MCF 10A (cell line): ENCODE measurements around the gene CD74. TPM values are rescaled to one million over a fixed set of nuclear protein-coding genes. Genes with fewer than 3 reads are reported as not detected.

Experiments
- BruUV-seq: library from RNA; stranded (reverse); fragments of 400-500 nt; replicated peaks from 2 replicates; lab custom pipeline; 2021; lab: Mats Ljungman, UMichigan
- CTCF ChIA-PET: fragments of 300-600 bp; sonication (Branson Sonifier 250); formaldehyde crosslinking; extraction: SDS; loops from one replicate; lab custom pipeline; 2021; ENCODE audit warnings: antibody characterized with exemption, inconsistent platforms; lab: Yijun Ruan, JAX
- POLR2A ChIA-PET: fragments of 300-600, 350-650 bp; sonication (Branson Sonifier 250); formaldehyde crosslinking; extraction: SDS; loops from one replicate; lab custom pipeline; 2020; ENCODE audit warnings: antibody characterized with exemption, inconsistent platforms; lab: Yijun Ruan, JAX
- DNase-seq: peaks from one replicate; pipeline ENCODE4 v3.0.0-alpha.2; 2018; ENCODE audit not compliant: unreplicated experiment
- H3K27ac Mint-ChIP-seq: one replicate; pipeline ENCODE4 v1.8.0; 2022; ENCODE audit warnings: mild to moderate bottlenecking, low read depth, mixed read lengths; ENCODE audit not compliant: unreplicated experiment
- H3K27me3 Mint-ChIP-seq: one replicate; pipeline ENCODE4 v1.8.0; 2022; ENCODE audit warnings: mixed read lengths; ENCODE audit not compliant: insufficient read depth, unreplicated experiment
- H3K36me3 Mint-ChIP-seq: one replicate; pipeline ENCODE4 v1.8.0; 2022; ENCODE audit warnings: mild to moderate bottlenecking, moderate library complexity, mixed read lengths; ENCODE audit not compliant: insufficient read depth, unreplicated experiment
- H3K4me1 Mint-ChIP-seq: one replicate; pipeline ENCODE4 v1.8.0; 2022; ENCODE audit warnings: mixed read lengths; ENCODE audit not compliant: insufficient read depth, unreplicated experiment
- H3K4me3 Mint-ChIP-seq: one replicate; pipeline ENCODE4 v1.8.0; 2022; ENCODE audit warnings: mild to moderate bottlenecking, moderate library complexity, mixed read lengths; ENCODE audit not compliant: unreplicated experiment
- H3K9me3 Mint-ChIP-seq: one replicate; pipeline ENCODE4 v1.8.0; 2022; ENCODE audit warnings: mixed read lengths; ENCODE audit not compliant: unreplicated experiment
- CTCF ChIP-seq: fragments of 200-600 bp; IDR thresholded peaks from one replicate; pipeline ENCODE4 v1.8.0; 2022; ENCODE audit warnings: antibody characterized with exemption, mild to moderate bottlenecking; ENCODE audit not compliant: unreplicated experiment
- intact Hi-C: fragments of 100-400 bp; cut with micrococcal nuclease; formaldehyde crosslinking; loops from 2 replicates; pipeline ENCODE4 v1.14.1; 2022
- total RNA-seq: library from RNA; stranded (reverse); gene quantifications from 2 replicates; pipeline ENCODE4 v1.2.3, GENCODE V29; 2022

CD74 gene
- total RNA-seq, 1 experiment from 2014 or later, result not detected

- intact Hi-C loops, result no loop called here
- Mint-ChIP-seq H3K4me3 (no peak overlapping the region), H3K27ac (no peak overlapping the region), H3K36me3 (peaks cover 40% of the 10 kb centered on the region), H3K4me1 (no peaks in the 10 kb centered on the region), H3K27me3 (no peaks in the 10 kb centered on the region), H3K9me3 (no peaks in the 10 kb centered on the region)
- POLR2A ChIA-PET, result interaction anchor here (0.8 to 1.1 kb wide), 2 partner anchors 9 to 35 kb away, joined by 3 to 7 read pairs; no protein-coding TSS in a partner anchor
- DNase-seq, result no peak
- no peak for TF ChIP-seq CTCF
- CTCF ChIA-PET, result no interaction called here
- no TSS peak for BruUV-seq
Observed at GRCh38 chr5:150401076-150401375, 11.7 kb downstream of the CD74 start.

GRCh38 chr5:150400316-150401075 lies 12.2 kb downstream of the CD74 start:
- no peak for DNase-seq
- TF ChIP-seq CTCF, result no peak
- ChIA-PET POLR2A (interaction anchor here (0.8 to 1.5 kb wide), 4 partner anchors 10 to 50 kb away, joined by 3 to 7 read pairs (median 3); no protein-coding TSS in a partner anchor), CTCF (interaction anchor here (0.6 to 2.1 kb wide), 6 partner anchors 24 to 967 kb away, joined by 3 to 9 read pairs (median 4); no protein-coding TSS in a partner anchor)
- no TSS peak for BruUV-seq
- H3K36me3 Mint-ChIP-seq, result peaks cover 46% of the 10 kb centered on the region
- H3K27ac Mint-ChIP-seq, result no peak overlapping the region
- no peak overlapping the region for H3K4me3 Mint-ChIP-seq
- no peaks in the 10 kb centered on the region for H3K9me3 Mint-ChIP-seq
- H3K27me3 Mint-ChIP-seq, result no peaks in the 10 kb centered on the region
- intact Hi-C loops, result no loop called here
- no peaks in the 10 kb centered on the region for H3K4me1 Mint-ChIP-seq

- no TSS peak for BruUV-seq
- intact Hi-C loops, result no loop called here
- H3K27me3 Mint-ChIP-seq, result no peaks in the 10 kb centered on the region
- no peak overlapping the region for H3K4me3 Mint-ChIP-seq
- no peak for TF ChIP-seq CTCF
- H3K27ac Mint-ChIP-seq, result no peak overlapping the region
- H3K4me1 Mint-ChIP-seq, result no peaks in the 10 kb centered on the region
- H3K9me3 Mint-ChIP-seq, result no peaks in the 10 kb centered on the region
- DNase-seq, result no peak
- POLR2A ChIA-PET, result interaction anchor here (1.1 to 1.5 kb wide), 3 partner anchors 11 to 51 kb away, joined by 3 read pairs; no protein-coding TSS in a partner anchor
- CTCF ChIA-PET, result interaction anchor here (0.5 to 2.1 kb wide), 8 partner anchors 12 to 966 kb away, joined by 3 to 9 read pairs (median 3); no protein-coding TSS in a partner anchor
- peaks cover 53% of the 10 kb centered on the region for H3K36me3 Mint-ChIP-seq
Observed at GRCh38 chr5:150399524-150400211, 13.0 kb downstream of the CD74 start.
